ENCODE measurements around the gene B3GNT3. TPM values are rescaled to one million over a fixed set of nuclear protein-coding genes. Genes with fewer than 3 reads are reported as not detected.

The B3GNT3 gene
- total and polyA plus RNA-seq, 2 of the 13 experiments (the other 11 are each of a cell fraction or from before 2014, with no cell fraction given), result 0.86 to 4.0 TPM

- TF ChIP-seq LRRFIP1 (CRISPR knock-in tag; conservative IDR thresholded peaks at IDR 0.05) (no peak), PRMT3 (CRISPR knock-in tag; IDR thresholded peaks at IDR 0.05; ENCODE audit: borderline replicate concordance, low read depth) (no peak), TARDBP (CRISPR knock-in tag; IDR thresholded peaks at IDR 0.05) (no peak)
Observed at GRCh38 chr19:17802137-17802858, 7.4 kb downstream of the B3GNT3 start (continued).

GRCh38 chr19:17803264-17803896 lies 8.4 kb downstream of the B3GNT3 start:
- Histone ChIP-seq H3K9me3 (ENCODE audit: low read length) (no peaks in the 10 kb centered on the region), H3K79me2 (ENCODE audit: insufficient read depth, low read length) (no peaks in the 10 kb centered on the region), H3K36me3 (replicated peaks in 1 of 2; ENCODE audit: control insufficient read depth in 1 of 2, insufficient read depth in 2 of 2, low read length in 2 of 2) (peaks cover 0 to 2% of the 10 kb centered on the region in 2 experiments; a peak in 2 of 5 replicates), H3K4me1 (ENCODE audit: insufficient read depth, low read length) (peaks cover 1% of the 10 kb centered on the region), H3K27ac (ENCODE audit: extremely low read length, insufficient read depth, low read length) (no peak overlapping the region), H3K4me2 (ENCODE audit: low read depth, low read length) (no peak overlapping the region), H2AFZ (ENCODE audit: low read length) (no peak overlapping the region), H3K27me3 (ENCODE audit: control insufficient read depth in 1 of 2, insufficient read depth in 2 of 2, low read length in 2 of 2) (no peaks in the 10 kb centered on the region), H4K20me1 (ENCODE audit: insufficient read depth, low read length) (no peaks in the 10 kb centered on the region), H3K4me3 (replicated peaks in 1 of 3; ENCODE audit: insufficient read depth in 1 of 3, low read depth in 2 of 3, low read length in 3 of 3) (no peak overlapping the region), H3K9ac (ENCODE audit: insufficient read depth, low read depth, low read length) (no peak overlapping the region)
- in situ Hi-C loops (cut with HindIII; ENCODE audit: extremely low pct_ligation_motif_present, low pct_unique_long_range_greater_than_20kb), result no loop called here
- no peak for TF ChIP-seq ZNF24 (IDR thresholded peaks at IDR 0.05)
- TF ChIP-seq POLR2AphosphoS5 (IDR thresholded peaks at IDR 0.05; ENCODE audit: low read depth, low read length), result no peak
- ChIA-PET POLR2A (no interaction called here), CTCF (ENCODE audit: low intra/inter-chr PET ratio, low total read pairs) (no interaction called here)
- no peak for ATAC-seq
- 90% methylated on average over 14 of the region's 14 CpGs for WGBS (ENCODE audit: low lambda C conversion rate)
- FAIRE-seq, result no peak
- intact Hi-C loops (cut with micrococcal nuclease; ENCODE audit: unreplicated experiment), result no loop called here
- DNase-seq (ENCODE audit: low spot score), result no peak
- no TSS peak for BruUV-seq (replicated peaks)

Measured in HepG2 (cell line).